Germinal center (tissue), 1 donor: ENCODE data around the gene SPATA2L.
A peak's percentile ranks its signal among the peaks of the same experiment; 100 is the strongest.

Experiments used
- DNase-seq: peaks from one replicate; pipeline ENCODE4 v3.0.0; 2012; ENCODE audit warnings: mixed read lengths, low spot score

SPATA2L gene

GRCh38 chr16:89727406-89728120 lies 26.1 kb upstream of the SPATA2L start:
- no peak for DNase-seq

DNA sequence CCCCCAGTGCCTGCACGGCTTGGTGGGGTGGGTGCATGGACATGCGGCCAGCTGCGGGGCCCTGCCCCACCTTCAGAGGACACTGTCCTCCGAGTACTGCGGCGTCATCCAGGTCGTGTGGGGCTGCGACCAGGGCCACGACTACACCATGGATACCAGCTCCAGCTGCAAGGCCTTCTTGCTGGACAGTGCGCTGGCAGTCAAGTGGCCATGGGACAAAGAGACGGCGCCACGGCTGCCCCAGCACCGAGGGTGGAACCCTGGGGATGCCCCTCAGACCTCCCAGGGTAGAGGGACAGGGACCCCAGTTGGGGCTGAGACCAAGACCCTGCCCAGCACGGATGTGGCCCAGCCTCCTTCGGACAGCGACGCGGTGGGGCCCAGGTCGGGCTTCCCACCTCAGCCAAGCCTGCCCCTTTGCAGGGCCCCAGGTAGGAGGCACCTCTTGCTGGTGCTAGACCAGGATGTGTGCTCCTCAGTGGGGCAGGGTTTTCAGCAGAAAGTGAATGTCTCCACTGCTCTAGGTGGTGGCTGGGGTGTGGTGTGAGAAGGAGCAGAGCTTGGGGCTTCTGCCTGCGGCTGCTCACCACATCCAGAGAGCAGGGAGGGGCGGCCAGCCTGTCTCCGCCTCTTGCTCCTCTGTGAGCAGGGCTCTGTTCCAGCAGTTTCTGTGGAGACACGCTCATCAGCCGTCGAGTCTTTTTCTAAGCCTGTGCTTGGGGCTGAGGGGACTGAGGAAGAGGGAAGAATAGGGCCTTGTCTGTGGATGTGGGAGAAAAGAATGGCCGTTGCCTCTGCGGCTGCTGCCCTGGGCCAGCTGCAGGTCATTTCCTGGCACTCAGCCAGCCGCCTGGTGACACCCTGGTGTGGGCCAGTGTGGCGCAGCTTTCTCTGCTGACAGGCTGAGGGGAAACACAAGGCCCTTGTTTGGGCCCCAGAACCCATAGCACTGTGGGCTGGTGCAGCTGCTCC lies 22.1 kb upstream of the SPATA2L start:
- DNase-seq = no peak

GRCh38 chr16:89722392-89723278 lies 21.1 kb upstream of the SPATA2L start:
- DNase-seq = no peak

DNA sequence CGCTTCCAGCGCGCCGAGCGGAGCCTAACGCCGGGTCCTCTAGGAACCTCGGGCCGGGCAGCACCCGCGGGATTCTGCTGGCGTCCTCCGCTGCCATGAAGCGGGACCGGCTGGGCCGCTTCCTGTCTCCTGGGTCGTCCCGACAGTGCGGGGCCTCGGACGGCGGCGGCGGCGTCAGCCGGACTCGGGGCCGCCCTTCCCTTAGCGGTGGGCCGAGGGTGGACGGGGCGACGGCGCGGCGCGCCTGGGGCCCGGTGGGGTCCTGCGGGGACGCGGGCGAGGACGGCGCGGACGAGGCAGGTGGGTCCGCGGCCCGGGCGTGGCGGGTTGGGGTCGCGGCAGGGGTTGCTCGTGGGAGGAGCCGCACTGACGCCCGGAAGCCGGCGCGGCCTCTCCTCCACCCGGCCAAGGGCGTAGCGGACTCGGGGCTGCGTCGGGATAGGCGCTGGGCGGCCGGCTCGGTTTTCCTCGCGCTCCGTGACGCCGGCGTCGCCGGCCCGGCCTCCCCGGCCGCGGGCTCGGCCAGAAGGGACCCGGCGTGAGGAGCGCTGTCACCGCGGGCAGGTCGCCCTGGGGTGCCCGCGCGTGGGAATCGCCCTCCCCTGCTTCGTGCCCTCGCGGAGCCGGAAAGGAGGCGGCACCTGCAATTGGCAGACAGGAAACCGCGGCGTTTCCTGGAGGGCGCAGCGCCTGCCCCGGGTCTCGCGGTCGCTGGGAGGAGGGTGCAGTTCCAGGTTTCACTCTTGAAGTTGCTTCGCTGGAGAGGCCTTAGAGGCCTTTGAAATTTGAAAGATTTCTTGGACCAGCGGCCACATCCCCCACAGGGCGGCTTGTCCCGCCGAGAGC lies 20.3 kb upstream of the SPATA2L start:
- DNase-seq = peak; percentile 57

DNA sequence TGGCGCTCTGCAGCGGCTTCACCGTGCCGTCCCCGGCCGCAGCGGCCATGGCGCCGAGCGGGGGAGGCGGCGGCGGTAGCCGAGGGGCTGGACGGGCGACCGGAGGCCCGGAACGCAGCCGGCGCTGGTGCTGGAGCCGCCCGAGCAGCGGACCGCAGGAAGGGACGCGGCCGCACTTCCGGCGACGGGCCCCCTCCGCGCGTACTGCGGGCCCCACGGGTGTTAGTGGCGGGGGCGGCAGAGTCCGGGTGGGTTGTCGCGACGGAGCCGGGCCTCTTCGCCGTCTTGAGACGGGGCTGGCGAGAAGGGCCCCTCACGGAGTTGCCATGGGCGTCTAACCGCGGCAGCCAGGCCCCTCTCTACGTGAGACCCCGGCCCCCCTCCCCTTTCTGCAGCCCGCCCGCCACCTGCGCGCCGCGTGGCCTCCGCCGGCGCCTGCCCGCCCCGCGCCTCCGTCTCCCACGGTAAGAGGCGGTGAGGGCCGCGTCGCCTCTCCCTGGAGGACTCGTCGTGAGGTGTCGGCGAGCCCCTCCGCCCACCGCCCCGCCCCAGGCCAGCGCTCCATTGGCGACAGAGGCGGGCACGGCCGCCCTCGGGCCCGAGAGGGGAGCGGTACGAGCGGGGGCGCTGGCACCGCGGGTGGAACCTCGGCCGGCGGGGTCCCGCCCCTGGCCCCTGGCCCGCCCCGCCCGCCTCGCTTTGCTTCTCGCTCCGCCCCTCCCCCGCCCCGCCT lies 19.5 kb upstream of the SPATA2L start, which contains the start of the genes VPS9D1 and ZNF276:
Gene VPS9D1 (minus strand): TSS at position 86 of the 733 bp plus-strand sequence. CDS start 37 bp downstream, at position 49.
Gene ZNF276 (plus strand): TSS at position 725 of the 733 bp plus-strand sequence. CDS start 104 bp downstream, outside the sequence.
- peak; percentile 68 for DNase-seq

GRCh38 chr16:89720551-89720812 lies 19.0 kb upstream of the SPATA2L start:
- DNase-seq = no peak

- DNase-seq = no peak
Observed at GRCh38 chr16:89717688-89718505, 16.4 kb upstream of the SPATA2L start.

DNA sequence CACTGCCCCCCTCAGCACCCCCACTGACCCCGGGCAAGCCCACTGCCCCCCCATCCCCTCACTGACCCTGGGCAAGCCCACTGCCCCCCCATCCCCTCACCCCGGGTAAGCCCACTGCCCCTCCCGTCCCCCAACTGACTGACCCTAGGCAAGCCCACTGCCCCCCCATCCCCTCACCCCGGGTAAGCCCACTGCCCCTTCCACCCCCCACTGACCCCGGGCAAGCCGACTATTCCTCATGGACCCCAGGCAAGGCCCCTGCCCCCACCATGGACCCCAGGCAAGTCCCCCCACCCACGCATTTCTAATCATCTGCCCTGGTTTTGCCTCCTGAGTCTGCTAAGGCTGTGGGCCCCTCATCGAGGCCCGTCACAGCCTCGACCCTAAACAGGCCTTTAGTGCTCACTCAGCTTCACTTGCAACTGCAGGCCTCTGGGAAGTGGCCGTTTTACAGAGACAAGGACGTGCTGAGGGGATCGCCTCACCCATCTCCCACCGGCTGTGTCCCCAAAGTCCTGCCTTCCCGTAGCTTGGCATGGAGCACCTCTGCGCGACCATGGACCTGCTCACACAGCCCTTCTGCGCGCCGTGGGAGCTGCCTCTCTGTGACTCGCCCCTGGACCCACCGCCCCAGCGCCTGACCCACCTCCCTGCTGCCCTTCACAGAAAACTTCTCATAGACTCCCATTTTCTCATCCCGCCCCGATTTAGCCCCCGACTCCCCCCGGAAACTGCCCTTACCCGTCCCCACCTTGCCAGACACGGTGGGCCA lies 15.6 kb upstream of the SPATA2L start:
- DNase-seq = no peak

DNA sequence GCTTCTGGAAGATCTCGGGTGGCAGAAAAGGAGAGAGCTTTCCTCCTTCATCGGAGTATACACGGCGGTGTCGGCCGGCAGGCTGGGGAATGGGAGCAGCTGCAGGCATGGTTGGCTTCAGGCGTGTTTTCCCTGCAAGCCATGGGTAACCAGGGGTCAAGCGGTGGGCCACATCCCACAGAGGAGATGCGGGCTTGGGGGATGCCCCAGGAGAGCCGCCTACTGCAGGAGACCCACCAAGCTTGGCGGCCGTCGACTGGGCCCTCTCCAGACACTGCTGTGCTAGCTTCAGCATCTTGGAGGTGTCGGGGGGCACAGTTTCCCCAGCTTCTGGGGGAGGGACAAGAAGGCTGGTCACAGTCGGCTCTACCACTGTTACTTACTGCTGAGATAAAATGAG lies 15.0 kb upstream of the SPATA2L start:
- no peak for DNase-seq

GRCh38 chr16:89712274-89712781 lies 10.8 kb upstream of the SPATA2L start:
- no peak for DNase-seq

DNA sequence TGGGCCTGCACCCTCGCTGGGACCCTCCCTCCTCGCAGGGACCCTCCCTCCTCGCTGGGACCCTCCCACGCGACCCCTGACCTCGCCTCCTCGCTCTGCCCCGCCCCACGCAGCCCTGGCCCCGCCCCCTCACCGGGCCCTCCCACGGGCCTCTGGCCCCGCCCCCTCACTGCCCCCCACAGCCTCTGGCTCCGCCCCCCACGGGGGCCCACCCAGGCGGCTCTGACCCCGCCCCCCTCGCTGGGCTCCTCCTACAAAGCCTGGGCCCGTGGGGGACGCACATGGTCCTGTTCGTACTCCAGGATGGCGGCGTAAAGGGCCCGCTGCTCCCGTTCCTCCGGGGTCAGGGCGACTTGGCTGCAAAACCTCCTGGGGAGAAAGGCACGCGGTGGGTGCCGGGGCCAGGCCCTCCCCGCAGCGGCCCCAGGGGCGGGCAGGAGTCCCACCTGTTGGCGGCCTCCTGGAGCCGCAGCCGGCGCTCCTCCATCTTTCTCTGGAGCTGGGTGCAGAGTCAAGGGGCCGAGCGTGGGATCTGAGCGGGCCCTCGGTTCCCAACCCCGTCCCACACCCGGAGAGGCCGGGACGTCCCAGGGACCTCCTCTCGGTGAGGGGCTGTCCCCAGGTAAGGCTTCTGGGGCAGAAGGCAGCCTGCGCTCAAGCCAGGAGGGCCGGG lies 10.2 kb upstream of the SPATA2L start:
- DNase-seq = peak; percentile 94

DNA sequence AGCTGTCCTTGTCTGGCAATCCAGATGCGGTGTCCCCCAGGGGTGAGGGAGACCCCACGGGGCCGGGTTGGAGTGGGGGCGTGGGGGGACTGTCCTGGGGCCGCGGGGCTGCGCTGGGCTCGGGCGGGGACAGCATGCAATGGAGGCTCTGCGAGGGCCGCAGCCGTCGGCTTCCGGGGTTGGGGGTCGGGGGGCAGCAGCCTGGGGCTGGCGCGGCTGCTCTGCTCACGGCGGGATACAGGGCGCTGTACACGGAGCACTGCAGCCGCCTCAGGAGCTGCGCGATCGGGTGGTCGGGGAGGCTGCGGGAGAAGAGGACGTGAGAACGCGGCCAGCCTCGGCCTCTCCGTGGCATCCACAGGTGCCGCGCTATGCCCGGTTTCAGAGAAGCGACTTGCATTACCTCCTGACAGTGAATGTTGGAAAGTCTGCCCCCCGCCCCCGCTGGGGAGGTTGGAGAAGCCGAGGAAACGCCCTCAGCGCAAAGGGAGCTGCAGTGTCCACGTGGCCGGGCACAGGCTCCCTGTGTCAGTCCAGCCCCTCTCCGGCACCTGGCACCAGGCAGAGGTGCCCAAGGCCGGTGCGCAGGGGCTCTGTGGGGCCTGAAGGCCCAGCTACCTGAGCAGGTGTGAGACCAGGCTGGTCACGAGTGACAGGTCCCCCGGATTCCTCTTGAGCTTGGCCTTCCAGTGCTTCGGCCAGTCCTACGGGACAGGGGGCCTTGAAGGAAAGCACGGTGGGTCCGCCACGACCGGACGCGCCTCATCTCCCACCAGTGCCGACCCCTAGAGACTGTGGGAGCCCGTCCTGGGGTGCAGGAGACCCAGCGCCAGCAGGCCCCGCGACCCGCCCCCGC lies 9.4 kb upstream of the SPATA2L start:
- no peak for DNase-seq

- no peak for DNase-seq
Observed at GRCh38 chr16:89709716-89710432, 8.4 kb upstream of the SPATA2L start.

- DNase-seq = no peak
Observed at GRCh38 chr16:89709166-89709565, 7.7 kb upstream of the SPATA2L start.

- no peak for DNase-seq
Observed at GRCh38 chr16:89708481-89708931, 7.0 kb upstream of the SPATA2L start.

GRCh38 chr16:89707695-89708094 lies 6.2 kb upstream of the SPATA2L start:
- no peak for DNase-seq
